SH-SY5Y (cell line): ENCODE data around the gene ADAMTS17.

Experiments
- GATA2 ChIP-seq: IDR thresholded peaks from 2 replicates; pipeline ENCODE4 v1.6.1; 2011; ENCODE audit warnings: mild to moderate bottlenecking, low read depth, low read length
- GATA3 ChIP-seq: IDR thresholded peaks from 2 replicates; pipeline ENCODE4 v1.6.1; 2011; ENCODE audit warnings: low read depth, mild to moderate bottlenecking, low read length, moderate library complexity

GRCh38 chr15:100245487-100245820 is 96.3 kb downstream of the ADAMTS17 start:
- TF ChIP-seq GATA3 (no peak), GATA2 (no peak)
